GM13976 (cell line): ENCODE data around the gene UPK3BL1.
"Not testable (repeated sequence)": the region's sequence is repeated elsewhere in the genome, so short reads cannot be mapped to it uniquely, and the experiment has no call there.

Source experiments
- DNase-seq: peaks from one replicate; pipeline ENCODE4 v3.0.0; 2012; ENCODE audit warnings: low spot score
- in situ Hi-C: fragments of 300-500 bp; cut with MboI; formaldehyde crosslinking; loops from one replicate; pipeline ENCODE4 v1.12.0; 2022; ENCODE audit warnings: low sequenced_read_pairs, mixed read lengths, inconsistent platforms; ENCODE audit not compliant: unreplicated experiment
- TF ChIP-seq, protein P1 (sequence below): IDR thresholded peaks from 2 replicates; pipeline ENCODE4 v1.5.1; 2012; ENCODE audit warnings: borderline replicate concordance, mild to moderate bottlenecking; ENCODE audit not compliant: insufficient read depth; ENCODE audit errors: extremely low read depth, missing control alignments, control extremely low read depth

UPK3BL1 gene, protein sequence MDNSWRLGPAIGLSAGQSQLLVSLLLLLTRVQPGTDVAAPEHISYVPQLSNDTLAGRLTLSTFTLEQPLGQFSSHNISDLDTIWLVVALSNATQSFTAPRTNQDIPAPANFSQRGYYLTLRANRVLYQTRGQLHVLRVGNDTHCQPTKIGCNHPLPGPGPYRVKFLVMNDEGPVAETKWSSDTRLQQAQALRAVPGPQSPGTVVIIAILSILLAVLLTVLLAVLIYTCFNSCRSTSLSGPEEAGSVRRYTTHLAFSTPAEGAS

DNA sequence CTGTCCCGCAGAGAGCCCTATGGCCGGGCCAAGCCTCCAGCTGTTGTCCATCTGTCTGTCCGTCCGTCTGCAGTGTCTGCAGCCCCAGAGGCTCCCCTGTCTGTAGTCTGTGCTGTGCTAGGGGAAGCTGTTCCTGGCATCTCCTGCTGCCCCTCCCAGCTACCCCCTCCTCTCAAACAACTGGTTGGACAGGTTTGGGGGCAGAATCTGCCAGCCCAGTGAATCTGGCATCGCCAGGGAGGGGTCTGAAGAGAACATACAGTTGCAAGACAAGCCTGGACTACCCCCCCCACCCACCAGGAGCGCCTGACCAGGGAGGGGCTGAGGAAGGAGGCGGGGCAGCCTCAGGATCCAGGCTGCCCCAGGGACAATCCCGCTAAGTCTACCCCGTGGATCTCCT lies at the start of gene UPK3BL1:
TSS of gene UPK3BL1 (minus strand) at position 101 of the 400 bp plus-strand sequence. CDS start at position 51, 50 bp downstream.
- DNase-seq, in situ Hi-C loops: not testable (repeated sequence)

DNA sequence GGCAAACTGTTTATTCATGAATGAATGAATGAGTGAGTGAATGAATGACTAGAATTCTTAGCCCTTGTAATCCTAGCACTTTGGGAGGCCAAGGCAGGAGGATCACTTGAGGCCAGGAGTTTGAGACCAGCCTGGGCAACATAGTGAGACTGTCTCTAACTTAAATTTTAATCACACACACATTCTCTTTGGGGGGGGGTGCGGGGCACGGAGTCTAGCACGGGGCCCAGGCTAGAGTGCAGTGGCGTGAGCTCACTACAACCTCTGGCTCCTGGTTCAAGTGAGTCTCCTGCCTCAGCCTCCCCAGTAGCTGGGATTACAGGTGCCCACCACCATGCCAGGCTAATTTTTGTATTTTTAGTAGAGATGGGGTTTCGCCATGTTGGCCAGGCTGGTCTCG lies 48.0 kb upstream of the UPK3BL1 start:
- DNase-seq, in situ Hi-C loops: not testable (repeated sequence)

DNA sequence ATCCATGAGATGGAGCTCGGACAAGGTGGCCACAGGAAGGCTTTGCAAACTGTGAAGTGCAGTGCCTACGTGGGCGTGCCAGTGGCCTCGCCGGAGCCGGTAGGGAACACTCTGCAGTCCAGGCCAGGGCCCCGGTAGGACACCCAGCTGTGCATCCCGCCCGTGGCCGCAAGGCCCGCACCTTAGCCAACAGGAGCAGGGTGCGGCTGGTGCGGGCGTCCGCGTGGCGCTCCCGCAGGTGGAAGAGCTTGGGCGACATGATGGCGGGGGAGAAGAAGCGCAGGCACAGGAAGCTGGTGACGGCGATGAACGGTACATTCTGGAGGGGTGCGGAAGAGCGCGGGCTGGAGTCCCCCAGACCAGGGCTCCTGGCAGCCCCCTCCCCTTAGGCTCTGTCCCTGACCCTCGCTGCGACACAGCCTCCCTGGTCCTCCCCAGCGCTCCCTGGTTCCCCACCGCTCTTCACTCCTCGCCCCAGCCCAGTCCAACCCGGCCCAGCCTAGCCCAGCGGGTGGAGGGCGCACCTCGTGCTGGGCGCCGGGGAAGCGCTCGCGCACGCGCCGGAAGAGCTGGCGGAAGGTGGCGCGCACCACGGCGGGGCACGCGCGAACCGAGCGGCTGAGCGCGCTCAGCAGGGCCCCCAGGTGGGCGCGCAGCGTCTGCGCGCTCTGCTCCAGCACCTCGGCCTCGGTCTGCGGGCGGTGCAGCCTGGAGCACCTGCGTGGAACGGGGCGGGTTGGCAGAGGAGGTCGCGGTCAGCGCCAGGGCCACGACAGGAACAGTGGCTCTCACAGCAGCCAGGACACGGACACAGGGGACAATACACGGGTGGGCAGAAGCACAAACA lies 47.1 kb upstream of the UPK3BL1 start:
- in situ Hi-C loops, DNase-seq: not testable (repeated sequence)

DNA sequence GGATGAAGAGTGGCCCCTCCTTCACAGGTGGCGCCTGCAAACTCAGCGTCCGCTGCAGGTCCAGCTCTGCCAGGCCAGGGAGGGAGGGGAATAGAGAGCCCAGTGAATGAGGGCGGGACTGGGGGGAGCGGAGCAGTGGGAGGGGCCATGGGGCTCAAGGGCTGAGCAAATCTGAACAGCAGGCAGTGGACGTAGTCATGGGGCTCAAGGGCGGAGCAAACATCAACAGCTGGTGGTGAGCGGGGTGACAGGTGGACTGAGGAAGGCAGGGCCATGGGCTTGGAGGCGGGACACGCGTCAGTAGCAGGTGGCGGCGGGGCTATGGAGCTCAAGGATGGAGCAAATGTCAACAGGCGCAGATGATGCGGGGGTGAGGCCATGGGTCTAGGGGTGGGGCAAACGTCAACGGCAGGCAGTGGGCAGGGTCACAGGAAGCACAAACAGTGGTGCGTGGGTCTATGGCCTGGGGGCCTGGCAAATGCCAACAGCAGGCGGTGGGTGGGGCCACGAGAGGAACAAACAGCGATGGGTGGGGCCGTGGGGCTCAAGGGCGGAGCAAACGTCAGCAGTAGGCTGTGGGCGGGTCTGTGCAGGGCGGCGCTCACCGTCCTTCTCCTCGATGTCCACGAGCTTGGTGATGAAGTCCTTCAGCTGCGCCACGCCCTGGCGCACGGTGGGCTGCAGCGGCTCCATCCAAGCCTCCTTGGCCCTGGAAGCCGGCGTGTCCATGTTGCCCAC lies 45.9 kb upstream of the UPK3BL1 start:
- in situ Hi-C loops = not testable (repeated sequence)

DNA sequence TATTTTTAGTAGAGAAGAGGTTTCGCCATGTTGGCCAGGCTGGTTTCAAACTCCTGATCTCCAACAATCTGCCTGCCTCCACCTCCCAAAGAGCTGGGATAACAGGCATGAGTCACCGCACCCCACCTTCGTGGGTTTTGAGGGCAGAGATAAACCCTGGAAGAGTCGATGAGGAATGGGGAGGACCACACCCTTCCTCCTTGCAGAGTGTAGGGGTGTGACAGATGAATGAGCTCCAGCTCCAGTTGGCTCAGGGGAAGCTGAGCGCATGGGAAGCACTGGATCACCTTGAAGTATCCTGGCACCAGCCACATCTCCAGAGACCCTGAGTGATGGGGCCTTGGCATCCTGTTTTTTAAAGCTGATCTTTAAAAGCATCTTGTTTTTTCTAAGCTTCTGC lies 40.0 kb upstream of the UPK3BL1 start:
- in situ Hi-C loops, DNase-seq: not testable (repeated sequence)

More for the DNA sequence above, 45.9 kb upstream of the UPK3BL1 start:
- DNase-seq = not testable (repeated sequence)

DNA sequence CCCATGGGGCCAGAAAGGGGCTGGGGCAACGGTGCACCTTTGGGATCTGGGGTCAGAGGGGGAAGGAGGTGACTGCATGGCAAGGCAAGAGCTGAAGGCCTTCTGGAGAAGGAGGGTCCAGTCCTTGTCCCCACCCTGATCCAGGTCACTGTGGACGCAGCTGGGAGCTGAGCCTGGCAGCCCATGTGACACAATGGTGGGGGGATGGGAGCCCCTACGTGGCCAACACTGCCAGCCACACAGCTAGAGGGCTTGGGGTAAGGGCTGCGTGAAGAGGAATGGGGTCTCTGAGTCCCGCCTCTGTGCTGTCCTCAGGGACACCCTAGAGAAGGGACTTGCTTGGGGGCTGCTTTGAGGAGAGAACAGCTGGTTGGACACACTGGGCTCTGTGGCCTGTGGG lies 38.2 kb upstream of the UPK3BL1 start:
- in situ Hi-C loops = not testable (repeated sequence)

DNA sequence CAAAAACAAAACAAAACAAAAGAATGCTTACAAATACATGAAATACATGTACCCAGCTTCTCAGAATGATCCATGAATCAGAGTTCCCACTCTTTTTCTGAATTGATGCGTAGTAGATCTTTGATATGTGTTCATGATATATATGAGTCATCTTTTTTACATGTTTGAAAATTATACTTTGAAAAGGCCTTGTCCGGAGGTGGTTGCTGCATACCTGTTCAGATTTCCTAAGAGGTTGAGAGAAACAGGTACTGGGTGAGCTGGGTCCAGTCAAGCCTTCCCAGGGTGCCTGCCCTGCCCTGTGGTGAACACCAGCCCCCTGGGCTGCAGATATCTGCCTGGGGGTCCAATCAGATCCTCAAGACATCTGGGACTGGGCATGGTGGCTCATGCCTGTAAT lies 33.0 kb upstream of the UPK3BL1 start:
- in situ Hi-C loops = not testable (repeated sequence)

More for the DNA sequence above, 38.2 kb upstream of the UPK3BL1 start:
- DNase-seq = not testable (repeated sequence)

DNA sequence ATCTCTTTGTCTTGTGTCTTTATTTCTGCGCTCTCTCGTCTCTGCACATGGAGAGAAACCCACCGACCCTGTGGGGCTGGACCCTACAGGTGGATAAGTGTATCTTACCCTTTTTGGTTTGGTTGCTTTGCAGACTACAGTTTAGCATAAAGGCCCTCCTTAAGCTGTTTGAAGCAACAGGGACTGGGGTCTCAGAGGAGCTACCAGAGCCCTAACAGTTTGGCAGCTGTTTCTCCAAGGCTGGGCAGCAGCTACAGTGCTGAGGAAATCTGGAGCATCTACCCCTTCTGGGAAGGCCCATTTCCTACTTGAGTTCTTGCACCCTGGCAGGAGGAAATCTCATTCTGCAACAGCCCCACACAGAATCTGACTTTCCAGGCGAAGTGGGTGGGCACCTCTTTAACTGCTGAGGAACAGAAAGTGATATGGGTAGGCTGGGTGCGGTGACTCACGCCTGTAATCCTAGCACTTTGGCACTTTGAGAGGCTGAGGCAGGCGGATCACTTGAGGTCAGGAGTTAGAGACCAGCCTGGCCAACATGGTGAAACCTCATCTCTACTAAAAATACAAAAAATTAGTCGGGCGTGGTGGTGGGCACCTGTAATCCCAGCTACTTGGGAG lies 31.0 kb upstream of the UPK3BL1 start:
- in situ Hi-C loops, DNase-seq: not testable (repeated sequence)

More for the DNA sequence above, 33.0 kb upstream of the UPK3BL1 start:
- not testable (repeated sequence) for DNase-seq

DNA sequence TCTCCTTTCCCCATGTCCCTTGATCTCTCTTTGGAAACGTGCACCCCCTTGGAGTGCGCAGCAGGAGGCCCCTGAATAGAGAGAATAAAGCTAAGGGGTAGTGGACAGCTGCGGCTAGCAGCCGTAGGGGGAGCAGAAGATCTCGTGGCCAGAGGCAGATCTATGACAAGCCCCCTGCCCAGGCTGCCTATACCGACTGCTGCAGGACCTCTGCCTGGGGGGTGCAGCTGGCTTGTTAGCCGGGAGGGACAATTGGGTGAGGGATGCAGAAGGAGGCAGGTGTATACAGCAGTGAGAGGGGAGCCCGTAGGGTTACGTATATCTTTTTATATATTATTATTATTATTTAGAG lies 29.3 kb upstream of the UPK3BL1 start:
- in situ Hi-C loops, DNase-seq: not testable (repeated sequence)

DNA sequence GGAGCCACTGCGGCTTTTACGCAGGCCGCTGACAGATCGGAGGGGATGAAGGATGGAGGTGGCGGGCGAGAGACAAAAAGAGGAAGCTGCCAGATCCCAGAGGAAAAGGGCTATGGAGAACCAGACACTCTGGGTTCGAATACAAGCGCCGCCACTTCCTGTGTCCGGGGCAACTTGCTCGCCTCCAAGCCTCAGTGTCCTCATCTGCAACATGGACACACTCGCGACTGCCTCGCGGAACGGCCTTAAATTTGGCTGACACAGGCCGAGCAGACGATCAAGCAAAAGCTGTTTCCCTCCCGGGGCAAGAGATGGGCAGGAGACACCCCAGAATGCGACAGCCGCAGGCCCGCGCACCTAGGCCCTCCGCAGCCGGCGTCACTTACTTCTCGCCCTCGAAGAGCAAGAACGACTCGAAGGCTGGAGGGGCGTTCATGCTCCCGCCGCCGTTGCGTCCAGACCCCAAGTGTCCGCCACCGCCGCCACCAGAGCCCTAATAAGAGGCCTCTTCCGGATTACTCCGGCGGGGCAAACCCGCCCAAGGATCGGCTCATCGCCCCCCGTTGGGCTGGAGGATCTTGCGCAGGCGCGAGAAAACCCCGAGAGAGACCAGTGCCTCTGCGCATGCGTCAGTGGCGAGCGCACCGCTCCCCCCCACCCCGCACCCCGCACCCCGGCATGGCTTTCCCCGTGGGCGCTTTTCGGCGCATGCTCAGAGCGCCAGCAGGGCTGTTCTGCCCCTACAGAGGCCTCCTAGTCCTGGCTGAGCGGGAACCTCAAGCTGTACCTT lies 28.8 kb upstream of the UPK3BL1 start, which contains the start of gene POLR2J2:
TSS of gene POLR2J2 (minus strand) at position 498 of the 790 bp plus-strand sequence. CDS start at position 436, 62 bp downstream.
- DNase-seq = peak; percentile 95
- TF ChIP-seq, protein P1, sequence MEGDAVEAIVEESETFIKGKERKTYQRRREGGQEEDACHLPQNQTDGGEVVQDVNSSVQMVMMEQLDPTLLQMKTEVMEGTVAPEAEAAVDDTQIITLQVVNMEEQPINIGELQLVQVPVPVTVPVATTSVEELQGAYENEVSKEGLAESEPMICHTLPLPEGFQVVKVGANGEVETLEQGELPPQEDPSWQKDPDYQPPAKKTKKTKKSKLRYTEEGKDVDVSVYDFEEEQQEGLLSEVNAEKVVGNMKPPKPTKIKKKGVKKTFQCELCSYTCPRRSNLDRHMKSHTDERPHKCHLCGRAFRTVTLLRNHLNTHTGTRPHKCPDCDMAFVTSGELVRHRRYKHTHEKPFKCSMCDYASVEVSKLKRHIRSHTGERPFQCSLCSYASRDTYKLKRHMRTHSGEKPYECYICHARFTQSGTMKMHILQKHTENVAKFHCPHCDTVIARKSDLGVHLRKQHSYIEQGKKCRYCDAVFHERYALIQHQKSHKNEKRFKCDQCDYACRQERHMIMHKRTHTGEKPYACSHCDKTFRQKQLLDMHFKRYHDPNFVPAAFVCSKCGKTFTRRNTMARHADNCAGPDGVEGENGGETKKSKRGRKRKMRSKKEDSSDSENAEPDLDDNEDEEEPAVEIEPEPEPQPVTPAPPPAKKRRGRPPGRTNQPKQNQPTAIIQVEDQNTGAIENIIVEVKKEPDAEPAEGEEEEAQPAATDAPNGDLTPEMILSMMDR = peak; percentile 18
- in situ Hi-C loops = not testable (repeated sequence)

DNA sequence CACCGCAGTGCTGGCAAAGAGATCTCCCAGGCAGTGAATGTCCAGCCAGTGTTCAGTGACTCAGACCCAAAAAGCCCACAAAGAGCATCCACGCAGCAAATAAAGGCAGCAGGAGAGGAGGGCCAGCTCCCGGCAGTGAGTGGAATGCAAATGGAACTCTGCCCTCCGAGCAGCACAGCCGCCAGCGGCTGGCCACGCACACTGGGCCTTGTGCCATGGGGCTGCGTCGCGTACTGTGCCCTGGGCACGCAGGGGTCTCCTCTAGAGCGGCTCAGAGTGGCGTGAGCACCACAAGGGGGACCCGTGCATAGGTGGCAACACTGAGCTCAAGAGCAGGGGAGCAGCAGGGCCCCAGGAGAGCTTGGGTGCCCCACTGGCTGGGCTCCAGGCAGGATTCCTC lies 24.9 kb upstream of the UPK3BL1 start:
- in situ Hi-C loops, DNase-seq: not testable (repeated sequence)

DNA sequence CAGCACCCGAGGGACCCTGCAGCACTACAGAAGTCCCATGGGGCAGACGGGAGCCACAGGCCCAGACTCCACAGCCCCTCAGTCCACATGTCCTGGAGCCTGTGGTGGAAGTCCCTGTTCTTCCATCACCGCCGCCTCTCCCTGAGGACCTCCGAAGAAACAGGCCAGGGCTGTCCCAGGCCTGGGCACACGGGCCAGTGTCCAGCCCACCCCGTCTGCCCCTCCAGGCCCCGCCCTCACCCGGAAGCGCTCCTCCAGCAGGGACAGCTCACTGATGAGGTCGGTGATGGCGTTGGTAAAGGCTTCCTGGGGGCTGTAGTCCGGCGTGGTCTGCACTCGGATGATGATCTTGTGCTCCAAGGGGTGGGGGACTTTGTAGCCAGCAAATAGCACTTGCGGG lies 24.3 kb upstream of the UPK3BL1 start:
- DNase-seq, in situ Hi-C loops: not testable (repeated sequence)

DNA sequence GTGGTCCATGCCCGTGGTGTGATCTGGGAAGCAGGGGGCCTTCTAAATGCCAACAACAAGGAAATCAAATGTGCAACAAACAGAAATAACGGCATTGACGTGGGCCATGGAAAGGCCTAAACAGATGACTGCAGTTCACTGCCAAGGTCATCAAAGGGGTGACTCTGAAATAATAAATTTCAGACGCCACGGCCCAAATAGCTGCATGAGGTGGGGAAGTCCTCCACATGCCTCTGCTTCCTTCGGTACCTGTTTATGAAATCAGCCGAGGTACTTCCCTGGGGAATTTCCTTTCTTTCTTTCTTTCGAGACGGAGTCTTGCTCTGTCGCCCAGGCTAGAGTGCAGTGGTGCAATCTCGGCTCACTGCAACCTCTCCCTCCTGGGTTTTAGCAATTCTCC lies 22.2 kb upstream of the UPK3BL1 start:
- DNase-seq, in situ Hi-C loops: not testable (repeated sequence)

DNA sequence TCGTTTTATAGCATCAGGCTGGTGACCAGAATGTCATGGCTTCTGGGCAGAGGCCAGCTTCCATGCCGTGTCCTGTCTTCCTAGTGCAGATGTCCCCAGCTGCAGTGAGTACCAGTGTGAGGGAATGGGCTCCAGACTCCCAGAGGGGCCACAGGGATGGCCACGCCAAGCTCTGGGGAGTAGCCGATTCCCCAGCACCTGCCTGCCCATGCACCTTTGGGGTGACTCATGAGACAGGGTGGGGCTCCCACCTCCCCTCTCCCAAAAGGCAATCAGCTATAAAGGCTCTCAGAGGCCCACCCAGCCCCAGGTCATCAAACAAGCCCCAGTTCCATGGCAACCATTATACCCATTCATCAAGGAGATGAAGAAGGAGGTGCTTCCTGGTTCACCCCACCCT lies 7.3 kb upstream of the UPK3BL1 start, which contains the start of gene SPDYE2B:
TSS of gene SPDYE2B (plus strand) at position 396 of the 400 bp plus-strand sequence. CDS start 2,030 bp downstream, outside the sequence.
- in situ Hi-C loops, DNase-seq: not testable (repeated sequence)

DNA sequence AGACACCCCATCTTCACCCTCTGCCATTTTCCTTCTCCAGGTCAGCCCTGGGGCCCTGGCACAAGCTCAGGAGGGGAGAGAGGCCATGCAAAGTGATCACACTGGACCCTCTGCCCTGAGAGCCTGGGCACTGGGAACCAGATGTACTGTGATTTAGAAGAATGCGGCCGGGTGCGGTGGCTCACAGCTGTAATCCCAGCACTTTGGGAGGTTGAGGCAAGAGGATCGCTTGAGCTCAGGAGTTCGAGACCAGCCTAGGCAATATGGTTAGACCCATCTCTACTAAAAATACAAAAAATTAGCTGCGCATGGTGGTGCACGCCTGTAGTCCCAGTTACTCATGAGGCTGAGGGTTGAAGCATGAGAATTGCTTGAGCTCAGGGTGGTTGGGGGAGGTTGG lies 5.2 kb upstream of the UPK3BL1 start:
- DNase-seq, in situ Hi-C loops: not testable (repeated sequence)

DNA sequence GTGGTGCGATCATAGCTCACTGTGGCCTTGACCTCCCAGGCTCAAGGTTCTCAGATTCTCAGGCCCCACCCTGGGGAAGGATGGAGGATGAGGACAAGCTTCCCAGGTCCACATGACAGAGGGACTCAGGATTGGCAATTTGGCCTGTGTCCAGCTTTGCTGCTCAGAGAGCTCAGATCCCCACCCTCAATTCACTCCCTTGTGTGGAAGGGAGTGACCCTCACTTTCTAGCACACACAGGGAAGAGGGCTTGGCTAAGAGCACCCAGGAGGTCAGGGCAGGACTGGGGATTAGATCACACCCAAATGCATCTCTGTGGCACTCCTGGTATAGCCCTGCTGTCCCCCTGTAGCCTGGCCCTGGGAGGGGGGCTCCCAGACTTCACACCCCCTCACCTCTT lies 813 bp upstream of the UPK3BL1 start:
- in situ Hi-C loops, DNase-seq: not testable (repeated sequence)
